ENCODE measurements around the gene BLOC1S4. TPM values are rescaled to one million over a fixed set of nuclear protein-coding genes. Genes with fewer than 3 reads are reported as not detected.

Gene BLOC1S4
- total RNA-seq, 1 donor from 2014 or later: 14.2 TPM

DNA sequence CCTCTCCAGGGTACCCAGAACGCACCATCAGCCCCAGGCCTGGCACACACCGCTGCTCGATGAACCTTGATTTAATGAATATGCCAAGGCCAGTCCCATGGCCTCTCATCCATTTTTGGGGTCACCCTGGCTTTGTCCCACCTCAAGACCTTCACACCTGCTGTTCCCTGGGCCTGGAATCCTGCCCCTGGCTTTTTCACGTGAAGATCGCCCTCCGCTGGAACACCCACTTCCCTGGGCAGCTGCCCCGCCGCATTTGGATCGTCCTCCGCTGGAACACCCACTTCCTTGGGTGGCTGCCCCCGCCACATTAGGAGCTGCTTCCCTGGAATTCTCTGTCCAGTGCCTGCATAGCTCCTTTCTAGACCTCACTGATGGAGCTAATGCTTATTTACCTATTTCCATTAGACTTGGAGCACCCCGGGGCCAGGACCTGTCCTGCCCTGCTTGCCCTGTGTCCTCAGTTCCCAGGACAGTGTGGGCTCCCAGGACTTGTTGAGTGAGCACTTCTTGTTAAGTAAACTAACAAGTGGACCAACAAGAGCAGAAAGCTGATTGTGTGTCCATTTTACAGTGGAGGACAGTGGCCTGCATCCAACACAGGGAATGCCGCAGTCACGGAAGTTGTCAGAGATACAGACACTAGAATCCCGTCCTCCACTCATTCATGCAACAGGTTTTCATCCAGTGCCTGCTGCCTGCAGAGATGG is 12.5 kb downstream of the BLOC1S4 start:
- DNase-seq (ENCODE audit: low read depth): no peak

GRCh38 chr4:6730603-6731317 is 14.8 kb downstream of the BLOC1S4 start:
- Histone ChIP-seq H3K4me3 (ENCODE audit: low read depth, low read length) (no peak overlapping the region), H3K27me3 (ENCODE audit: control insufficient read depth, insufficient read depth, low read length) (no peaks in the 10 kb centered on the region), H3K36me3 (ENCODE audit: control insufficient read depth, insufficient read depth, low read length) (no peaks in the 10 kb centered on the region)
- no peak for DNase-seq (ENCODE audit: low read depth)
- TF ChIP-seq CTCF (IDR thresholded peaks at IDR 0.05; ENCODE audit: insufficient read depth, low read length, severe bottlenecking): no peak
- no peak for FAIRE-seq

More for the DNA sequence above, 12.5 kb downstream of the BLOC1S4 start:
- FAIRE-seq: no peak
- no peaks in the 10 kb centered on the region for H3K27me3 ChIP-seq (ENCODE audit: control insufficient read depth, insufficient read depth, low read length)
- no peak for TF ChIP-seq CTCF (IDR thresholded peaks at IDR 0.05; ENCODE audit: insufficient read depth, low read length, severe bottlenecking)
- H3K4me3 ChIP-seq (ENCODE audit: low read depth, low read length): no peak overlapping the region
- H3K36me3 ChIP-seq (ENCODE audit: control insufficient read depth, insufficient read depth, low read length): no peaks in the 10 kb centered on the region

GRCh38 chr4:6731318-6731675 is 15.3 kb downstream of the BLOC1S4 start:
- no peak overlapping the region for H3K4me3 ChIP-seq (ENCODE audit: low read depth, low read length)
- FAIRE-seq (no peak), DNase-seq (ENCODE audit: low read depth) (no peak)
- no peak for TF ChIP-seq CTCF (IDR thresholded peaks at IDR 0.05; ENCODE audit: insufficient read depth, low read length, severe bottlenecking)
- no peaks in the 10 kb centered on the region for H3K36me3 ChIP-seq (ENCODE audit: control insufficient read depth, insufficient read depth, low read length)
- no peaks in the 10 kb centered on the region for H3K27me3 ChIP-seq (ENCODE audit: control insufficient read depth, insufficient read depth, low read length)

DNA sequence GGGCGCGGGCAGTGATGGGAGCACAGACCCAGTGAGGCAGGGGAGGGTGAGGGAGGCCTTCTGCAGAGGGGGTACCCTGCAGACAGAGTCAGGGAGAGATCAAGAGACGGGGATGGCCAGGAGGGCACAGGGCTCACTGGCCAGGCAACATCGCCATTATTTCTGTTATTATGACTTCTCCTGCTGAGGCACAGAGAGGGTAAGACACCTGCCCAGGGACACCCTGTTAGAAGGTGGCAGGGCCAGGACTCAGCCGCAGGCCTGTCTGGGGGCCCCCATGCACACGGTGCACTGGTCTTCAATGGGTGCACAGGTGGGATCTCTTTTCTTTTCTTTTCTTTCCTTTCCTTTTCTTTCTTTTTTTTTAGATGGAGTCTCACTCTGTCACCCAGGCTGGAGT is 15.8 kb downstream of the BLOC1S4 start:
- TF ChIP-seq CTCF (IDR thresholded peaks at IDR 0.05; ENCODE audit: insufficient read depth, low read length, severe bottlenecking): no peak
- Histone ChIP-seq H3K27me3 (ENCODE audit: control insufficient read depth, insufficient read depth, low read length) (no peaks in the 10 kb centered on the region), H3K4me3 (ENCODE audit: low read depth, low read length) (no peak overlapping the region), H3K36me3 (ENCODE audit: control insufficient read depth, insufficient read depth, low read length) (no peaks in the 10 kb centered on the region)
- no peak for FAIRE-seq
- no peak for DNase-seq (ENCODE audit: low read depth)

GRCh38 chr4:6732441-6733357 is 16.7 kb downstream of the BLOC1S4 start:
- peak; percentile 82 for DNase-seq (ENCODE audit: low read depth)
- H3K4me3 ChIP-seq (ENCODE audit: low read depth, low read length): no peak overlapping the region
- FAIRE-seq: no peak

More at GRCh38 chr4:6732441-6733357, 16.7 kb downstream of the BLOC1S4 start:
- Histone ChIP-seq H3K27me3 (ENCODE audit: control insufficient read depth, insufficient read depth, low read length) (no peaks in the 10 kb centered on the region), H3K36me3 (ENCODE audit: control insufficient read depth, insufficient read depth, low read length) (no peaks in the 10 kb centered on the region)
- TF ChIP-seq CTCF (IDR thresholded peaks at IDR 0.05; ENCODE audit: insufficient read depth, low read length, severe bottlenecking): no peak
